ENCODE data around the gene PHF2.

Gene PHF2

DNA sequence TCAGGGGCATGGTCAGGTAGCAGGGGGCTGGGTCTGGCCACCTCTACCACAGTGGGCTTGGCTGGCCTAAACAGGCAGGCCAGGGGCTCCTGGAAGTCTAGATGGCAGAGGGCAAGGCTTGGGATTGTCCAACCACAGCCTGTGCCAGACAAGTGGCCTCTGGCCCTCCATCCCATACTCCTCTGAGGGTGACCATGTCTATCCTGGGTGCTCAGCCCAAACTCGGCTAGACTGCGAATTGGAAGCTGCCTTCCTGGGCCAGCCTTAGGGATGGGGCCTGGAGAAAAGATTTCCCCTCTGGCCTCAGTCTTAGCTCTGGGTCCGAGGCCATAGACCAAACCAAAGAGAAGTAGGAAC is 110.5 kb downstream of the PHF2 start:
- TF ChIP-seq, protein P1, sequence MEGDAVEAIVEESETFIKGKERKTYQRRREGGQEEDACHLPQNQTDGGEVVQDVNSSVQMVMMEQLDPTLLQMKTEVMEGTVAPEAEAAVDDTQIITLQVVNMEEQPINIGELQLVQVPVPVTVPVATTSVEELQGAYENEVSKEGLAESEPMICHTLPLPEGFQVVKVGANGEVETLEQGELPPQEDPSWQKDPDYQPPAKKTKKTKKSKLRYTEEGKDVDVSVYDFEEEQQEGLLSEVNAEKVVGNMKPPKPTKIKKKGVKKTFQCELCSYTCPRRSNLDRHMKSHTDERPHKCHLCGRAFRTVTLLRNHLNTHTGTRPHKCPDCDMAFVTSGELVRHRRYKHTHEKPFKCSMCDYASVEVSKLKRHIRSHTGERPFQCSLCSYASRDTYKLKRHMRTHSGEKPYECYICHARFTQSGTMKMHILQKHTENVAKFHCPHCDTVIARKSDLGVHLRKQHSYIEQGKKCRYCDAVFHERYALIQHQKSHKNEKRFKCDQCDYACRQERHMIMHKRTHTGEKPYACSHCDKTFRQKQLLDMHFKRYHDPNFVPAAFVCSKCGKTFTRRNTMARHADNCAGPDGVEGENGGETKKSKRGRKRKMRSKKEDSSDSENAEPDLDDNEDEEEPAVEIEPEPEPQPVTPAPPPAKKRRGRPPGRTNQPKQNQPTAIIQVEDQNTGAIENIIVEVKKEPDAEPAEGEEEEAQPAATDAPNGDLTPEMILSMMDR (IDR thresholded peaks at IDR 0.05; ENCODE audit: extremely low read depth, insufficient read depth, missing control alignments): no peak
- in situ Hi-C loops (cut with MboI; ENCODE audit: low pct_unique_long_range_greater_than_20kb, low sequenced_read_pairs, unreplicated experiment): loop anchor here (25.0 kb wide), 1 partner anchor 275 kb away; the partner anchor contains the start of gene BARX1
- DNase-seq (ENCODE audit: low spot score): no peak

DNA sequence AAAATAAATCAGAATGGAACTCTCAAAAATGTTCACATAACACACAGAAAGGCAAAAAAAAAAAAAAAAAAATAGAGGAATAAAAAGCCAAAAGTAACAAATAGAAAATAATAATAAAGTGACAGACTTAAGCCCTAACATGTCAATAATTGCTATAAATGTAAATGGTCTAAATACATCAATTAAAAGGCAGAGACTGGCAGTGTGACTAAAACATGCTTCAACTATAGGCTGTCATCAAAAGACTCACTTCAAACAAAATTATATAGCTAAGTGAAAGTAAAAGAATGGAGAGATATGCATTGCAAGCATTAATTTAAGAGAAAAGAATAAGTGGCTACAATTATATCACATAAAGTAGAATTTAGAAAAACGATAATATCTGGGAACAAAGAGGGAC is 114.2 kb downstream of the PHF2 start:
- in situ Hi-C loops (cut with MboI; ENCODE audit: low pct_unique_long_range_greater_than_20kb, low sequenced_read_pairs, unreplicated experiment): loop anchor here (25.0 kb wide), 1 partner anchor 272 kb away; the partner anchor contains the start of gene BARX1
- TF ChIP-seq, protein P1 (IDR thresholded peaks at IDR 0.05; ENCODE audit: extremely low read depth, insufficient read depth, missing control alignments): no peak

DNA sequence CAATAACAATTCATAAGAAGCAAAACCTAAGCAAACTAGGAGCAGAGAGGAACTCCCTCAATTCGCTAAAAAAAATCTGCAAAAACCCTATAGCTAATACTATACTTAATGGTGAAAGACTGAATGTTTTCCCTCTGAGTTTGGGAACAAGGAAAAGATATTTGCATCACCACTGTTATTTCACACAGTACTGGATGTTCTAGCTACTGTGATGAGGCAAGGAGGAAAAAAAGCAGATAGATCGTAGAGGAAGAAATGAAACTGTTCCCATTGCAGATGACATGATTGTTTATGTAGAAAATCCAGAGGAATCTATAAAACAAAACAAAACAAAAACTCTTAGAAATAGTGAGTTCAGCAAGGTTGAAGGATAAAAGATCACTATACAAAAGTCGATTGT is 116.7 kb downstream of the PHF2 start:
- TF ChIP-seq, protein P1 (IDR thresholded peaks at IDR 0.05; ENCODE audit: extremely low read depth, insufficient read depth, missing control alignments): no peak
- in situ Hi-C loops (cut with MboI; ENCODE audit: low pct_unique_long_range_greater_than_20kb, low sequenced_read_pairs, unreplicated experiment): loop anchor here (25.0 kb wide), 1 partner anchor 269 kb away; the partner anchor contains the start of gene BARX1
- no peak for DNase-seq (ENCODE audit: low spot score)

More for the DNA sequence above, 114.2 kb downstream of the PHF2 start:
- DNase-seq (ENCODE audit: low spot score): no peak

DNA sequence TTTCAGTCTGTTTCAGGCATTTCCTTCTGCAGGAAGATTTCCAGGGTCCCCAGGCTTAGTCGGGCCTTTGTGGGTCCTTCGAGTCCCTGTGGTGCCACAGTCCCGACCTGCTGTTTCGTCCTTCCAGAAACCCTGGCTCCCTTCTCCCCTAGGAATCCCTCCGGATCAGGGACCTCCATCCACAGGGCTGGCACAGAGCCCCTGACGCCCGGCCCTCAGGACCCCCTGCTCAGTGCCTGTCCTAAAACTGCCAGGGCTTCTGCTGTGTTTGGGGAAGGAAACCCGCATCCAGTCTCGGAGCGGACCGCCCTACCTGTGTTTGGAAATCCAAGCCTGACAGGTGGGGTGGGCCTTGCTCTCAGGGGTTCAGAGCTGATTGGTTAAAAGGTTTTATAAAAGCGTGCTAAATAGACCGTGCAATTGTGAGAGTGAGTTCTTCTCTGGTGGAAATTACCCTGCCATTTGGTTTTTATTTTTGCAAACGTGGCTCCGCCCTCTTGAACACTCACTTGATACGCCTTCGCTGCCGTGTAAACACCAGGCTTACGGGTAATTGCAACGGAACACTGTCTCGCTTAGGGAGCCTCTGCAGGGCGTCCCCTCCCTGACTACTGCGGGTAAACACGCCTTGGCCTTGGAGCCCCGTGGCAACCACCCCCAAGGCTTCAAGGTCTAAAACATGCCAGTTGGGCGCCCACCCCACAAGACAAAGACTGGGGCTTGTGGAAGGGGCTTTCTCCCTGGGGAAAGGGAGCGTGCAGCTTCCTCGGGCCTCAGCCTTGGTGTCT is 121.2 kb downstream of the PHF2 start:
- DNase-seq (ENCODE audit: low spot score): no peak
- in situ Hi-C loops (cut with MboI; ENCODE audit: low pct_unique_long_range_greater_than_20kb, low sequenced_read_pairs, unreplicated experiment): loop anchor here (25.0 kb wide), 1 partner anchor 265 kb away; the partner anchor contains the start of gene BARX1
- TF ChIP-seq, protein P1 (IDR thresholded peaks at IDR 0.05; ENCODE audit: extremely low read depth, insufficient read depth, missing control alignments): no peak

DNA sequence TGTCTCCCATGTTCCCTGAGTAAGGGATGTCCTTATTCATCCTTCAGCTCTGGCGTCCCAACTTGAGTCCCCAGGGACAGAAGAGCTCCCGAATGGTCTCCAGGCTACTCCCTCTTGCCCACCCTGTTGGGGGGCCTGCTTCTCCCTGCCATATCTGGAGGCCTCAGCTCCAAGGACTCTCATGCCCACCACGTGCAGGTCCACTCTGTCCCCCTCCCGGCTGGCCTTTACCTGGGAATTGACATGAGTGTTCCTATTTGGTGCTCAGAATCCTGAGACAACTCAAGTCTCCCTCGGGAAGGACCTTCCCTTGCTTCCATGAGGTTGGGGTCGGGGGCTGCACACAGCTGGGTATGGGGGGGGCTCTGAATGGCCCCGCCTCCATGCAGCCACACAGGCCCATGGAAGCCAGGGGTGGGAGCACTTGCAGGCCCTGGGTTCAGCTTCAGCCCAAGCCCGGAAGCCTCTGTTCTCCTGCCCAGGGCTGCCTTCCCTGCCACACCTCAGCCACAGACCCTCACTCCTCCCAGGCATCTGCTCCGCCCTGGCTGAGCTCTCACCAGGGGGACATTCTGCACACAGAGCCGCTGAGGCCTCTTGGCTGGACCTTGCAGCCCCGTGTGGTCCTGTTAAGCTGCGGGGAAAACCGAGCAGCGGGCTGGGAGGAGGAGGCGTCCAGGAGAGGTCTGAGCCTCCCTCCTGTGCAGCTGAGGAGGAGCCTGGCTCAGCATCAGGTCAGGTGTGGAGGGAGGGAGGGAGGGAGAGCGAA is 121.9 kb downstream of the PHF2 start:
- in situ Hi-C loops (cut with MboI; ENCODE audit: low pct_unique_long_range_greater_than_20kb, low sequenced_read_pairs, unreplicated experiment): loop anchor here (25.0 kb wide), 1 partner anchor 264 kb away; the partner anchor contains the start of gene BARX1
- TF ChIP-seq, protein P1 (IDR thresholded peaks at IDR 0.05; ENCODE audit: extremely low read depth, insufficient read depth, missing control alignments): no peak
- DNase-seq (ENCODE audit: low spot score): no peak

DNA sequence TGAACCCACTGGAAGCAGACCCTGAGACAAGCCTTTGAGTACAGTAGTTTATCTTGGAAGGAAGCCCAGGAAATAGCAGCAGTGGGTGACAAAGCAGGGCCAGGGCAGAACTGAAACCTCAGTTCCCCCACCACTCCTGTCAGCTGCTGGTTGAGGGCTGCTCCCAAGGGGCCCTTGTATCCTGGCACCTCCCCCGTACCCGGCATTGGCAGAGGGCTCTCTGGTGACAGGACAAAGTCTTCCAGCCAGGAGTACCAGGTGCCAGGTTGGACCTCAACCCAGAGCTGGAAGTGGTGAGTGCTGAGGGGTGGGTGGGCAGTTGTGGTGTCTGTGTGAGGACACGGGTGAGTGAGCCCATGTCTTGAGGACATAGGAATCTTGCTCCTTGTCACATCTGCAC is 123.3 kb downstream of the PHF2 start:
- TF ChIP-seq, protein P1 (IDR thresholded peaks at IDR 0.05; ENCODE audit: extremely low read depth, insufficient read depth, missing control alignments): no peak
- DNase-seq (ENCODE audit: low spot score): no peak
- in situ Hi-C loops (cut with MboI; ENCODE audit: low pct_unique_long_range_greater_than_20kb, low sequenced_read_pairs, unreplicated experiment): loop anchor here (25.0 kb wide), 1 partner anchor 263 kb away; the partner anchor contains the start of gene BARX1
